ENCODE measurements around the gene NOC2L. TPM values are rescaled to one million over a fixed set of nuclear protein-coding genes. Genes with fewer than 3 reads are reported as not detected.

NOC2L gene
- total RNA-seq, 4 donors from 2014 or later: 57.9 to 80.2 (median 60.4) TPM

DNA sequence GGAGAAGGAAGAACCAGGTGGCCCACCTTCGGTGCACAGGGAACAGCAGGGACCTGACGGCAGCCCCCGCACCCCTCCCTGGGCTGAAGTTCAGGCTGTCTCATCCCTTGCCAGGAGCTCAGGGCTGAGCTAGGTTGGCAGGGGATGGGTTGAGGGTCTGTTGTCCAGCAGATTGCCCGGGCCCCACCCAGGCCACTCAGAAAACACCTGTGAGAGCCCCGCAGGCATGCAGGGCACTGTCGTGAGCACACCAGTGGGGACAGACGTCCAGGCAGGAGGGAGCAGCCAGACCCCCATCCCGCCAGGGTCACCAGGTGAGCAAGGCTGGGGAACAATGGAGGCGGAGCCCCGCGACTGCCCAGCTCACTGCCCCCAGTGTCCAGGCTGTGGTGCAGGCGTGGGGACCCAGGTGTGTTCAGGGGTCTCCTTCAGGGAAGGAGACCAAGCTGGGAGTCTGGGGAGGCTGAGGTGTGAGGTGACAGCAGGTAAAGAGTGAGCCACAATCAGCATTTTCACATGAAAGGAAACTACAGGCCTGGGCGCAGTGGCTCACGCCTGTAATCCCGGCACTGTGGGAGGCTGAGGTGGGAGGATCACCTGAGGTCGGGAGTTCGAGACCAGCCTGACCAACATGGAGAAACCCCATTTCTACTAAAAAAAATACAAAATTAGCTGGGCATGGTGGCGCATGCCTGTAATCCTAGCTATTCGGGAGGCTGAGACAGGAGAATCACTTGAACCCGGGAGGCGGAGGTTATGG, 44.7 kb downstream of the NOC2L start:
- Histone ChIP-seq H3K27ac (no peak overlapping the region), H3K4me3 (no peak overlapping the region), H3K36me3 (no peaks in the 10 kb centered on the region), H3K4me1 (peaks cover 11 to 42% (median 13%) of the 10 kb centered on the region in 3 donors), H3K27me3 (peaks cover 4 to 98% (median 21%) of the 10 kb centered on the region in 4 donors), H3K9me3 (no peaks in the 10 kb centered on the region)
- 70 to 81% methylated on average over 9 to 14 of the region's 21 CpGs for WGBS, 2 donors
- intact Hi-C loops (cut with DNase I): no loop called here
- no peak for TF ChIP-seq POLR2A (IDR thresholded peaks at IDR 0.05)
- TF ChIP-seq, protein P1, sequence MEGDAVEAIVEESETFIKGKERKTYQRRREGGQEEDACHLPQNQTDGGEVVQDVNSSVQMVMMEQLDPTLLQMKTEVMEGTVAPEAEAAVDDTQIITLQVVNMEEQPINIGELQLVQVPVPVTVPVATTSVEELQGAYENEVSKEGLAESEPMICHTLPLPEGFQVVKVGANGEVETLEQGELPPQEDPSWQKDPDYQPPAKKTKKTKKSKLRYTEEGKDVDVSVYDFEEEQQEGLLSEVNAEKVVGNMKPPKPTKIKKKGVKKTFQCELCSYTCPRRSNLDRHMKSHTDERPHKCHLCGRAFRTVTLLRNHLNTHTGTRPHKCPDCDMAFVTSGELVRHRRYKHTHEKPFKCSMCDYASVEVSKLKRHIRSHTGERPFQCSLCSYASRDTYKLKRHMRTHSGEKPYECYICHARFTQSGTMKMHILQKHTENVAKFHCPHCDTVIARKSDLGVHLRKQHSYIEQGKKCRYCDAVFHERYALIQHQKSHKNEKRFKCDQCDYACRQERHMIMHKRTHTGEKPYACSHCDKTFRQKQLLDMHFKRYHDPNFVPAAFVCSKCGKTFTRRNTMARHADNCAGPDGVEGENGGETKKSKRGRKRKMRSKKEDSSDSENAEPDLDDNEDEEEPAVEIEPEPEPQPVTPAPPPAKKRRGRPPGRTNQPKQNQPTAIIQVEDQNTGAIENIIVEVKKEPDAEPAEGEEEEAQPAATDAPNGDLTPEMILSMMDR (IDR thresholded peaks at IDR 0.05): no peak
- DNase-seq: no peak

DNA sequence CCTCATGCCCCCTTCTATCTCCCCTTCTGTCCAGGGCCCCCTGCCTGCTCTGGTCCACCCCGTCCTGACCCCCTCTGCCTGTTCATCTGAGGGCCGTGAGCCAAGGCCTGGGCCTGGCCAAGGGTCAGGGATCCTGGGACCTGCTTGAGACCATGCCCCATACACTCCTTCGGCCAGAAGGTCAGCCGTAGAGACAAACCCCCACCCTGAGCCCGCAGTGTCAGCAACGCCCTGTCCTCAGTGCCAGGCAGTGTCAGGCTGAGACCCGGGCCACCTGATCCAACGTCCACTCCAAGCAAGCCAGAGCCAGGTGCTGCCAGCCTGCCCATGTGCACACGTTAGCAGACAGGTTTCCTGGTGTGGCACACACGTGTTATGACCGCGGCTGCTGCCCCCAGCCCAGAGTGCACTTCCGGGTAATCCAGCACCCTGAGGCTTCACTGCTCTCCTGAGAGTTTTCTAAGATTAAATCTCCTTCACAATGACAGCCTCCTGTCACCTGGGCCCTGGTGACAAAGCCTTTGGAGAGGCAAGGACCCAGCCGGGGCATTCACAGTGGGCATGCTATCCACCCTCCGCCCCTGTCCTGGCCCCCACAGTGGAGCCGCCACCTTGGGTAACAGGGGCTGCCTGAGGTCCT, 45.4 kb downstream of the NOC2L start:
- Histone ChIP-seq H3K4me3 (no peak overlapping the region), H3K36me3 (no peaks in the 10 kb centered on the region), H3K27me3 (peaks cover 0 to 94% (median 17%) of the 10 kb centered on the region in 4 donors), H3K4me1 (peaks cover 11 to 42% (median 13%) of the 10 kb centered on the region in 3 donors), H3K9me3 (no peaks in the 10 kb centered on the region), H3K27ac (no peak overlapping the region)
- intact Hi-C loops (cut with DNase I): no loop called here
- 44 to 60% methylated on average over 7 to 11 of the region's 16 CpGs for WGBS, 2 donors
- no peak for DNase-seq
- TF ChIP-seq, protein P1 (IDR thresholded peaks at IDR 0.05): no peak
- TF ChIP-seq POLR2A (IDR thresholded peaks at IDR 0.05): no peak

DNA sequence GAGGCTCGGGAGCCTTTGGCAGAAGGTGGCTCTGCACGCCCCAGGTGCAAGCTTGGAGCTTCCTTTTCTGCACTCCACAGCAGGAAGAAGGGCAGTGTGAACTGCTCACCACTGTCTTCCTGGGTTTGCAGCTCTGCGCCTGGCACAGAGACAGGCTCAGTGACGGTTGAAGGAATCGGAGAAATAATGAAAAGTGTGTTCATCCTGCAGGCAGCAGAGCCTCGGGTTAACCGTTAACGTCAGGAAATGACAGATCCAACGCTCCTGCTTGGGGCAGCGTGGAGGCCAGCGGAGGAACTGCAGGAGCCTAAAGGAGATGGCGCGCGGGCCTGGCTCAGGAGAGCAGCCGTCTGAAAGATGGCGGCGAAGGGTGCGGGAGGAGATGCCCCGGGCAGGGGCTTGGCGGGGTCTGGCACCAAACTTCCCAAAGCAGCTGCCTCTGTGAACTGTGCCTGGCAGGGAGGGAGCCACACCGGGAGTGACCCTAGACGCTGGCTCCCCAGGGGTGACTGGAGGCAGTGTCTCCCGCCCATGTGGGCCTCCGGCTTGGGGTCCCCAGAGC, 46.2 kb downstream of the NOC2L start:
- peaks cover 11 to 43% (median 13%) of the 10 kb centered on the region in 3 donors for H3K4me1 ChIP-seq
- intact Hi-C loops (cut with DNase I): no loop called here
- peaks cover 0 to 91% (median 16%) of the 10 kb centered on the region in 4 donors for H3K27me3 ChIP-seq

DNA sequence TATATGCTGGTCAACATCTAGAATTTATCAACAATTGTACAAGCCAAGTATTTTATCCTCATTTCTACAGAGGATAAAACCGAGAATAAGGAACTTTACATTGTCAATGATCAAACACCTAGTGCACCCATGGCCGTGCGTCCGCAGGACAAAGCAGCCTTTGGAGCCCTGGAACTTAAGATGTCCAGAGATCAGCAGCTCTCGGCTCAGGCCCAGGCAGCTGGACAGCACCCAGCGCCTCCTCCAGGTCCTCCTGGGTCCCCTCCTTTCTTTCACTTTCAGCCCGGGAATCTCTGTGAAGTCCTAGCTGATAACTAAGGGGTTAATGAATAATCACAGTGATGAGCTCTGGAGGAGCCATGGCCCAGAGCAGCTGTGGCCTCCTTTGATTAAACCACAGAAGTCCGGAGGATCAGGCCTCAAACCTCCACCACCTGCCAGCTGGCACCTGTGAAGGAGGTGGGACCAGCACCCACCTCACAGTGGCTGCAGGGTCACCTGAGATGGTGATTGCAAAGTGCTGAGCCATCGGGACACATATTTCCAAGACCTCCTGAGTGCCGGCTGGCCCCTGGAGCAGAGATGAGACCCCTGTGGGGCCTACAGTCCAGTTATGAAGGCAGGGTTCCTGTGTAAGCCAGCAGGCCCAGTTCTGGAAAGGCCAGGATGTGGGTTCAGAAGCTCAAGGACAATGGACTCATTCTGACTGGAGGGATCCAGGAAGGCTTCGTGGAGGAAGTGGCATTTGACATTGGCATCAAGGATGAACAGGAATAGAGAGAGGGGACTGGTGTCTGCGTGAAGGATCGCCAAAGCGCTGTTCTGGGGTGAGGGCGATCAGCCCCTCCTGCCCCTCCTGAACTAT, 46.9 kb downstream of the NOC2L start:
- H3K27ac ChIP-seq: no peak overlapping the region
- TF ChIP-seq POLR2A (IDR thresholded peaks at IDR 0.05): no peak
- TF ChIP-seq, protein P1 (IDR thresholded peaks at IDR 0.05): no peak
- no peaks in the 10 kb centered on the region for H3K9me3 ChIP-seq
- H3K4me1 ChIP-seq: peaks cover 12 to 49% (median 13%) of the 10 kb centered on the region in 3 donors
- intact Hi-C loops (cut with DNase I): no loop called here
- H3K36me3 ChIP-seq: no peaks in the 10 kb centered on the region
- no peak overlapping the region for H3K4me3 ChIP-seq
- WGBS, 2 donors: 61 to 68% methylated on average over 11 of the region's 15 CpGs
- peaks cover 0 to 88% (median 12%) of the 10 kb centered on the region in 4 donors for H3K27me3 ChIP-seq
- DNase-seq: no peak

More for the DNA sequence above, 46.2 kb downstream of the NOC2L start:
- 22 to 57% methylated on average over 13 to 18 of the region's 24 CpGs for WGBS, 2 donors
- no peak for TF ChIP-seq POLR2A (IDR thresholded peaks at IDR 0.05)
- TF ChIP-seq, protein P1 (IDR thresholded peaks at IDR 0.05): peak in 2 of 6 experiments; percentile 29 to 49
- Histone ChIP-seq H3K36me3 (no peaks in the 10 kb centered on the region), H3K27ac (no peak overlapping the region), H3K4me3 (no peak overlapping the region), H3K9me3 (no peaks in the 10 kb centered on the region)
- DNase-seq: no peak
